ENCODE measurements around the gene C20orf144. TPM values are rescaled to one million over a fixed set of nuclear protein-coding genes. Genes with fewer than 3 reads are reported as not detected.

Gene C20orf144
- total RNA-seq, 1 donor from 2014 or later, result 0.23 TPM

- H3K27ac ChIP-seq, result no peak overlapping the region
Measured at GRCh38 chr20:33689973-33690372, 27.8 kb downstream of the C20orf144 start.

DNA sequence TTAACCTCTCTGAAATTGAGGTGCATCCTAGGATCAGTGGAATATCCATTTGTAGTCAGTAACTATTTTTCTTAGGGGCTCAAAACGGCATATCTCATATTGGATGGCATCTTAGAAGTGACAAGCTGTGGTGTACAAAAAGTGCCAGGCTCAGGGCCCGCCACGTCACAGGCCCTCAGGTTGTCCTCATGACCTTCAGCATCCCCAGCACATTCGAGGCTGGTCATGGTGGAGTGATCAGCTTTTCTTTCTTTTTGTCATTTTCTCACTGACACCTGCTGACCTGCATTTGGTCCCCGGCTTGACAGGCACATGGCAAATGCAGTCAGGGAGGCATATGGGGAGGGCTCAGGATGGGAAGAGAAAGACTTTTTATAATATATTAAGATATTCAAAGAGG, 31.2 kb downstream of the C20orf144 start:
- Histone ChIP-seq H3K9me3 (no peaks in the 10 kb centered on the region), H3K4me3 (no peak overlapping the region), H3K27me3 (no peaks in the 10 kb centered on the region), H3K36me3 (no peaks in the 10 kb centered on the region), H3K4me1 (peaks cover 10% of the 10 kb centered on the region), H3K27ac (peak overlapping the region; percentile 51)
- no peak for DNase-seq
- ATAC-seq, result no peak
- intact Hi-C loops (cut with DNase I), result no loop called here
- TF ChIP-seq CTCF (IDR thresholded peaks at IDR 0.05), result no peak

More at GRCh38 chr20:33689973-33690372, 27.8 kb downstream of the C20orf144 start:
- Histone ChIP-seq H3K4me1 (peaks cover 28% of the 10 kb centered on the region), H3K9me3 (no peaks in the 10 kb centered on the region), H3K36me3 (no peaks in the 10 kb centered on the region), H3K4me3 (no peak overlapping the region), H3K27me3 (no peaks in the 10 kb centered on the region)
- intact Hi-C loops (cut with DNase I), result no loop called here
- no peak for ATAC-seq
- no peak for TF ChIP-seq CTCF (IDR thresholded peaks at IDR 0.05)
- no peak for DNase-seq

GRCh38 chr20:33693741-33694638, 31.9 kb downstream of the C20orf144 start:
- TF ChIP-seq CTCF (IDR thresholded peaks at IDR 0.05), result no peak
- Histone ChIP-seq H3K27me3 (no peaks in the 10 kb centered on the region), H3K27ac (peak overlapping the region; percentile 51), H3K4me3 (no peak overlapping the region), H3K9me3 (no peaks in the 10 kb centered on the region), H3K4me1 (peaks cover 10% of the 10 kb centered on the region), H3K36me3 (no peaks in the 10 kb centered on the region)
- peak; percentile 83 for ATAC-seq
- no peak for DNase-seq
- intact Hi-C loops (cut with DNase I), result no loop called here

- intact Hi-C loops (cut with DNase I), result no loop called here
- ATAC-seq, result no peak
Measured at GRCh38 chr20:33694639-33695012, 32.5 kb downstream of the C20orf144 start.

GRCh38 chr20:33696448-33696847, 34.3 kb downstream of the C20orf144 start:
- no peak overlapping the region for H3K27ac ChIP-seq
- intact Hi-C loops (cut with DNase I), result no loop called here
- no peak overlapping the region for H3K4me3 ChIP-seq
- no peaks in the 10 kb centered on the region for H3K36me3 ChIP-seq
- DNase-seq, result no peak
- ATAC-seq, result no peak
- no peak for TF ChIP-seq CTCF (IDR thresholded peaks at IDR 0.05)
- no peaks in the 10 kb centered on the region for H3K27me3 ChIP-seq
- peaks cover 10% of the 10 kb centered on the region for H3K4me1 ChIP-seq
- H3K9me3 ChIP-seq, result no peaks in the 10 kb centered on the region

More at GRCh38 chr20:33694639-33695012, 32.5 kb downstream of the C20orf144 start:
- Histone ChIP-seq H3K4me3 (no peak overlapping the region), H3K27me3 (no peaks in the 10 kb centered on the region), H3K4me1 (peaks cover 10% of the 10 kb centered on the region), H3K27ac (no peak overlapping the region), H3K36me3 (no peaks in the 10 kb centered on the region), H3K9me3 (no peaks in the 10 kb centered on the region)
- TF ChIP-seq CTCF (IDR thresholded peaks at IDR 0.05), result no peak
- DNase-seq, result no peak
